Lung (tissue), 12 donors: ENCODE measurements around the gene COX7A2L. TPM values are rescaled to one million over a fixed set of nuclear protein-coding genes. Genes with fewer than 3 reads are reported as not detected.

ENCODE experiments used
- ATAC-seq: fragments of 200-7000 bp; cut with Tn5 transposase; one replicate; pipeline ENCODE4 v1.9.1; 2020; ENCODE audit warnings: moderate number of reproducible peaks; ENCODE audit not compliant: insufficient read depth, low FRiP score
- DNase-seq, 3 donors: peaks; one replicate each; pipeline ENCODE4 v3.0.0-alpha.2; 2013 to 2017
- H3K27ac ChIP-seq, 2 donors: one replicate each; pipeline ENCODE4 v1.5.1; 2013; ENCODE audit warnings: mild to moderate bottlenecking in 2 of 2, moderate library complexity in 2 of 2, control low read depth in 1 of 2, inconsistent platforms in 1 of 2, low read depth in 1 of 2, low read length in 1 of 2
- H3K27me3 ChIP-seq, 3 donors: one replicate each; pipeline ENCODE4 v1.5.1; 2013; ENCODE audit warnings: low read length in 2 of 3; ENCODE audit not compliant: control insufficient read depth in 3 of 3, insufficient read depth in 3 of 3
- H3K36me3 ChIP-seq, 4 donors: one replicate each; pipeline ENCODE4 v1.5.1; 2013; ENCODE audit warnings: low read length in 4 of 4, mild to moderate bottlenecking in 1 of 4, moderate library complexity in 1 of 4; ENCODE audit not compliant: control insufficient read depth in 4 of 4, insufficient read depth in 4 of 4
- H3K4me1 ChIP-seq, 5 donors: one replicate each; pipeline ENCODE4 v1.5.1; 2013; ENCODE audit warnings: low read length in 5 of 5, mild to moderate bottlenecking in 2 of 5, moderate library complexity in 1 of 5; ENCODE audit not compliant: control insufficient read depth in 5 of 5, insufficient read depth in 5 of 5
- H3K4me3 ChIP-seq: one replicate; pipeline ENCODE4 v1.5.1; 2013; ENCODE audit warnings: mild to moderate bottlenecking, control low read depth, moderate library complexity
- H3K9ac ChIP-seq, 2 donors: one replicate each; pipeline ENCODE4 v1.5.1; 2013; ENCODE audit warnings: low read length in 2 of 2, control low read depth in 1 of 2; ENCODE audit not compliant: insufficient read depth in 1 of 2
- H3K9me3 ChIP-seq, 4 donors: one replicate each; pipeline ENCODE4 v1.5.1; 2013; ENCODE audit warnings: low read length in 3 of 4, mild to moderate bottlenecking in 1 of 4, moderate library complexity in 1 of 4; ENCODE audit not compliant: control insufficient read depth in 4 of 4, insufficient read depth in 3 of 4
- CTCF ChIP-seq: IDR thresholded peaks from 2 replicates; pipeline ENCODE4 v1.5.1; 2012; ENCODE audit warnings: mild to moderate bottlenecking; ENCODE audit errors: control extremely low read depth, extremely low read depth
- WGBS, 2 donors: extraction: QIAGEN DNeasy Blood & Tissue Kit; methylation state at CpG; one replicate each; pipeline ENCODE4 v1.1.7; 2013; 5-methylcytosine and 5-hydroxymethylcytosine counted together
- polyA plus RNA-seq, 2 donors: library from polyadenylated mRNA; stranded (reverse); fragments of 200-250 nt; gene quantifications; one replicate each; pipeline ENCODE4 v1.2.1, GENCODE V29; 2013
- total RNA-seq, 2 donors: library from RNA; depleted of rRNA in 1 of 2; stranded (reverse); fragments of >200 nt in 1 of 2; gene quantifications; one replicate each; pipeline ENCODE4 v1.2.1, GENCODE V29; 2014 to 2021
- donor health status: control.
- donor health status: control.
- donor health status: Bipolar disorder and iron deficiency.
- donor health status: healthy.
- donor health status: DM: yes; HTN: yes; CAD: no.

COX7A2L gene
- total and polyA plus RNA-seq, 4 donors, result 80.4 to 113 (median 103) TPM

GRCh38 chr2:42337846-42338566 lies 23.0 kb downstream of the COX7A2L start:
- 96 to 97% methylated on average over 28 of the region's 28 CpGs for WGBS, 2 donors

GRCh38 chr2:42337356-42337820 lies 23.6 kb downstream of the COX7A2L start:
- peaks cover 0 to 7% (median 0%) of the 10 kb centered on the region in 5 donors for H3K4me1 ChIP-seq
- DNase-seq (no peak), ATAC-seq (no peak)
- TF ChIP-seq CTCF, result no peak
- no peak overlapping the region for H3K4me3 ChIP-seq
- peaks cover 8 to 31% (median 21%) of the 10 kb centered on the region in 4 donors for H3K36me3 ChIP-seq
- WGBS, 2 donors, result 89 to 96% methylated on average over 5 of the region's 5 CpGs
- H3K27ac ChIP-seq, result no peak overlapping the region
- H3K27me3 ChIP-seq, result no peaks in the 10 kb centered on the region
- no peaks in the 10 kb centered on the region for H3K9me3 ChIP-seq
- H3K9ac ChIP-seq, result no peak overlapping the region

More at GRCh38 chr2:42337846-42338566, 23.0 kb downstream of the COX7A2L start:
- Histone ChIP-seq H3K36me3 (peaks cover 6 to 26% (median 18%) of the 10 kb centered on the region in 4 donors), H3K9ac (no peak overlapping the region), H3K27me3 (no peaks in the 10 kb centered on the region), H3K4me1 (peaks cover 0 to 11% (median 0%) of the 10 kb centered on the region in 5 donors), H3K4me3 (no peak overlapping the region), H3K9me3 (no peaks in the 10 kb centered on the region), H3K27ac (no peak overlapping the region)
- no peak for TF ChIP-seq CTCF
- ATAC-seq (no peak), DNase-seq (no peak)

- no peak for DNase-seq
- Histone ChIP-seq H3K4me3 (no peak overlapping the region), H3K36me3 (peaks cover 11 to 40% (median 23%) of the 10 kb centered on the region in 4 donors), H3K9me3 (no peaks in the 10 kb centered on the region), H3K27ac (no peak overlapping the region), H3K4me1 (peaks cover 0 to 4% (median 0%) of the 10 kb centered on the region in 5 donors), H3K9ac (no peak overlapping the region), H3K27me3 (no peaks in the 10 kb centered on the region)
- ATAC-seq, result no peak
- no peak for TF ChIP-seq CTCF
- WGBS, 2 donors, result 96 to 97% methylated on average over 9 of the region's 9 CpGs
Observed at GRCh38 chr2:42336361-42336965, 24.6 kb downstream of the COX7A2L start.
